Fibroblast of peridontal ligament (primary cell): ENCODE measurements around the gene OPHN1.
"Not testable (repeated sequence)": the region's sequence is repeated elsewhere in the genome, so short reads cannot be mapped to it uniquely, and the experiment has no call there.

Source experiments
- DNase-seq: peaks from one replicate; pipeline ENCODE4 v3.0.0-alpha.2; 2010; ENCODE audit errors: extremely low read depth

Gene OPHN1

DNA sequence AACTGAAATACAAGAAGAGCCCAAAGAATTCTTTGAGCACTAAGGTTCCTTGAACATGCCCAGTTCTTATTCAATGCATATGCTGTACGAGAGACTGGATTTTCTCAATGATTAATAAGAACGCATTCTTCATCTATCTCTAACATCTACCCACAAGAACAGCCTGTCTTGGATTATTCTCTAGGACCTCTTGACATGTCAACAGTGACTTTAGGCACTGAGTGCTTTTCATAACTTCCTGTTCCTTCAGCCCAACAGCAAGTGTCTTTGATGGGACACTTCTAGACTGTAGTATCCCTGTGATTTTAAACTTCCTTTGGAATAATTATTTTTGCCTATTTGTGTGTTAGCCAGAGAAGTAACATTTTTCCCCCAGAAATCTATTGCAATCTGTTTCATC is 69.3 kb downstream of the OPHN1 start:
- DNase-seq = no peak

DNA sequence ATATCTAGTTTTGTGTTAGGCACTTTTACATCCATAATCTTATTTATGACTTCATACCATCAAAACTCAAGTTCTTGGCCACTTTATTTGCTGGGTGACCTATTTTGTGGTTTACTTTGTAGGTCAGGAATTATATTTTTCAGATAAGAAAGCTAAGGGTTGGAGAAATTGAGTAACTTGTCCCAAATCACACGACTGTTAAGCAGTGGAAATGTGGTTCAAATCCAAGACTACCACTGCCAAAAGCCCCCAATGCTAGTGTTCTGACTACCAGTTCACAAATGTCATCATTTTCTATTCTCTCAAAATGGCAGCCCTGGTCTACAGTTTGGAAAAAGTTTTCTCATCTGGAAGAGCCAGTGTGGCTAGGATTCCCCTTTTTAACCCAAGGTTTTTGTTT is 74.6 kb downstream of the OPHN1 start:
- no peak for DNase-seq

GRCh38 chrX:68355629-68355920 is 77.7 kb downstream of the OPHN1 start:
- no peak for DNase-seq

- DNase-seq = no peak
Observed at GRCh38 chrX:68354879-68355628, 78.2 kb downstream of the OPHN1 start.

DNA sequence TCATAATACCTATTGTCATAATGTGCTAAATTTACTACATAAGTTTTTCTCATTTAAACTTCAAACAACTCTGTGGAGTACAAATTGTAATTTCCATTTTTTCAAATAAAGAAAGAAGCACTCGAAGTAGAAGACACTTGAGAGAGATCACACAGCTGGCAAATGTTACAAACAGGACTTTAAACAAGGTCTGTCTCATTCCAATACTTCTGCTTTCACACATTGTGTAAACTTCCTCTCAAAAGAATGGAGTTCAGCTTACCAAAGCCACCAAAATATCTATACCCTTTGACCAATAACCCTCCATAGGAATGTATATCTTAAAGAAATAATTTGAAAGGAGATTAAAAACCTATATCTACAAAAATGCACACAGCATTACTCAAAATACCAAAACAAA is 88.3 kb downstream of the OPHN1 start:
- DNase-seq = no peak

DNA sequence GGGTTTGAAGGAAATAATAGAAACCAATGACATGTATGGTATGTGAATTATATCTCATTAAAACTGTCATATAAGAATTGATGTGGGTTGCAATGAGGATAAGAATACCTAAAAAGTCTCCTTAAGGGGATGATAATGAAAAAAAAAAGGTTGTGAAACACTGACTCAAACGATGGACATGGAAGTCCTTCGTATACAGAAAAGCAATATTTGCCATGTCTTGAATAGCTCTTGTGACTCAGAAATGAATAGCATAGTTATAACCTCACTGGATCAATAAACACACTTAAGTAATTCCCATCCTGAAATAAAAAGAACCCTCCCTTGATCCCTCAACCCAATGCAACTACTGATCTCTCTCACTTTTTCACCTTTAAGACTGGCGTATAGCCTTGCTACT is 89.7 kb downstream of the OPHN1 start:
- peak; percentile 17 for DNase-seq

- DNase-seq = peak; percentile 45
Observed at GRCh38 chrX:68332201-68332731, 101.0 kb downstream of the OPHN1 start.

GRCh38 chrX:68326841-68327240 is 106.5 kb downstream of the OPHN1 start:
- DNase-seq = not testable (repeated sequence)

DNA sequence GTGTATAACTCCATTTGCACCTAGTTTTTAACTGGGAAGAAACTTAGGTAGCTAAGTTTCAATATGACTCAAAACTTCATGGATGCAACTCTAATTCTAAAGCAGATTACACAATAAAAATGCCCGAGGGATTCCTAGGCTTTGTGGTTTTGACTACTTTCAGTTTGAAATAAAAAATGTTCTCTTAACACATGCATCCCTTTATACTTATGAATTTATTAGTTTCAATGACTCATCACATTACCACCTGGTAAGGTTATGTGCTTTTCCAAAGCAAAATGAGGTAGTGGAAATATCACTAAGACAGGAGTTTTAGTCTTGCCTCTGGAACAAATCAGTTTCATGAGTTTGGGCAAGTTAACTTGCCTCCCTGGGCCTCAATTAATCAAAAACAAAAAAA is 125.5 kb downstream of the OPHN1 start:
- peak; percentile 80 for DNase-seq

GRCh38 chrX:68304602-68305001 is 128.7 kb downstream of the OPHN1 start:
- no peak for DNase-seq

GRCh38 chrX:68299898-68300297 is 133.4 kb downstream of the OPHN1 start:
- peak; percentile 21 for DNase-seq

DNA sequence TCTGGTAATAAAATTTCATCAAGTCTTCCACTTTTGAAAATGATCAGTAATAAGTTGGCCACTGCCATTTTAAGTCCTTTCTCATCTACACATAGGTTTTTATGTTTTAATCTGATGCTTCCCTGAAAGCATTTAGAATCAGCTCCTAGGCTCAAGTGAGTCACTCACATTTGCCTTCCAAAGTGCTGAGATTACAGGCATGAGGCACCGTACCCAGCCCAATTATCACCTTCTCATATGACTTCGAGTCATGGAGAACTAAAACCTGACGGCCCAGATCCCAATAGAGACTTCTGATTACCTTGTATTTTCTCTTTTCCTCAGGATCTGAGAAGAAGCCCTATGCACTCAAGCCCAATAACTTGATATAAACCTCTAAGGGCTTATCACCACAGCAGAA is 140.8 kb downstream of the OPHN1 start:
- DNase-seq = no peak

DNA sequence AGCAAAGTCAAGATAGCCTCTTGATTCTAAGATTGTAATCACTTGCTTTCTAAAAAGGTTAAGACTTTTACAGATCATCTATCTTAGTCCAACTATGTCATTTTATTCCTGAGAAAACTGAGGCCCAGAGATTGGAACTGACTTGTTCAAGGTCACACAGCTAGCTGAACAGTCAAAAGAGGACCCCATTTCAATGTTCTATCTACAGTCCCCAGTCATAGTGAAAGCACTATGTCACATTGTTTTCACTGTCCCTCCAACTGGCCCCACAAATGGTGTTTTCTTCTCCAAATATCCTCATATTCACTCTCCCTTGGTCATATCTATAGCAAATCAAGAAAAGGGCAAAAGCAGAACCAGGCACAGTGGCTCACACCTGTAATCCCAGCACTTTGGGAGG is 145.2 kb downstream of the OPHN1 start:
- no peak for DNase-seq

DNA sequence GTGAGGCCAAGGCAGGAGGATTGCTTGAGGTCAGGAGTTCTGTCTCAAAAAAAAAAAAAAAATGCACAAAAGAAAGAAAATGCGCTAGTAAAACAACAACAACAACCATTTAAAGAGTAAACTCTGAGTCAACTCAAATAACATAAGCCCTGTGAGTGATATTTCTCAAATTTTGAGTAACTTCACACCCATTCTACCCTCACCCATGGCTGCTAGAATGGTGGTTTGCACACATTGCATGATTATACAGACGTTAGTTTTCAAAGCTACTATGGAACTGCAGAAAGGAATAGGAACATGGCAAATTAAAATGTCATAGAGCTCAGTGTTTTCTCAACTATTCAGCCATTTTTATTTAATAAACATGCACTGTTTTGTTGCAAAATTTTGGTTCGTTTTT is 145.9 kb downstream of the OPHN1 start:
- no peak for DNase-seq

DNA sequence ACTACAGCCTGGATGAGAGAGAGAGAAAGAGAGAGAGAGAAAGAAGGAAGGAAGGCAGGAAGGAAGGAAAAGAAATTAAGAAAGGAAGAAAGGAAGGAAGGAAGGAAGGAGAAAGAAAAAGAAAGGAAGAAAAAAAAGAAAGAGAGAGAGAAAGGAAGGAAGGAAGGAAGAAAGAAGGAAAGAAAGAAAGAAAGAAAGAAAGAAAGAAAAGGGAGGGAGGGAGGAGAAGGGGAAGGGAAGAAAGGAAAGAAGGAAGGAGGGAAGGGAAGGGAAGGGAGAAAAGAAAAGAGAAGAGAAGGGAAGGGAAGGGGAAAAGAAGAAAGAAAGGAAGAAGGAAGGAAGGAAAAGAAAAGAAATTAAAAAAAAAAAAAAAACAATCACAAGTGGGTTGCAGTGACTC is 146.3 kb downstream of the OPHN1 start:
- no peak for DNase-seq

DNA sequence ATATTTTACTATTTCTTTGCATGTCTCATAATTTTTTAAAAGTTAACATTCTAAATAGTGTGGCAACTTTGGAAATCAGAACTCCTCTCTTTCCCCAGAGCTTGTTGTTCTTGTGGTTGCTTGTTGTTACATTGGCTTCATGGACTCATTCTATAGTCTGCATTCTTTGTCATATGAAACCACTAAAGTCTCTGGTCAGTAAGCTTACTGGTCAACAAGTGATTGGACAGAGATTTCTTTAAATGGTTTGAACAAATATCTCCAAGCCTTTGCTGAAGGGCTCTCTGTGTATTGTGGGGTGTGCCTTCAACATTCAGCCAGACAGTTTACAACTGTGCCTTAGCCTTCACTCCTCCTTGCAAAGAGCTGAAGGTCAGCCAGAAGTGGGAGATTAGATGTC is 147.2 kb downstream of the OPHN1 start:
- DNase-seq = peak; percentile 11

GRCh38 chrX:68284281-68284904 is 148.9 kb downstream of the OPHN1 start:
- no peak for DNase-seq

GRCh38 chrX:68273887-68274286 is 159.4 kb downstream of the OPHN1 start:
- DNase-seq = no peak

- DNase-seq = not testable (repeated sequence)
Observed at GRCh38 chrX:68264793-68265192, 168.5 kb downstream of the OPHN1 start.

DNA sequence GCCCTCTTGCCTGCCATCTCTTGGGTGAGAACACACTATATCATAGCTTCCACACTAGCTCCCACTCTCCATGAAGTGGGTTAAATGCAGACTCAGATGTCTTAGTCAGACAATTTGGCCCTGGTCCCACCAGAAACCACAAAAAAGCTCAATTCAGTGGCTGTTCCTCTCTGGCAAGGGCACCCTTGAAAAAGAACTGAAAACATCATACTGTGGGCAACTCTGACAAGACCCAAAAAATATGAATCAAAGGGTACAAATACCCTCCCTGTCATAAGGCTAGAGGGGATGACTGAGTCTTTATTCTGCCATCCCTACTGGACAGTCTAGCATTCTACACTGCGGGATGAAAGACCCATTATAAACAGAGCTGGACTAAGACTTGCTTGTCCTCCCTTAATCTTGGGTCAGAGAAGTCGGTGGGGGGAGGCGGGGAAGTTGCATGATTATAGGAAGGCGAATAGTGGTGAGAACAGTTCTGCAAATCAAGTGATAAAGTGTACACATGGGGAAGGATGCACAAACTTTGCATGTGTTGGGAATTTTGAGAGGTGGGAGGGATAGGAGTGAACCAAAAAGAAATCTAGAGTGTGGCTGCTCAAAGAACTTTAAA is 172.1 kb downstream of the OPHN1 start:
- peak; percentile 20 for DNase-seq

GRCh38 chrX:68256990-68257389 is 176.3 kb downstream of the OPHN1 start:
- DNase-seq = no peak

DNA sequence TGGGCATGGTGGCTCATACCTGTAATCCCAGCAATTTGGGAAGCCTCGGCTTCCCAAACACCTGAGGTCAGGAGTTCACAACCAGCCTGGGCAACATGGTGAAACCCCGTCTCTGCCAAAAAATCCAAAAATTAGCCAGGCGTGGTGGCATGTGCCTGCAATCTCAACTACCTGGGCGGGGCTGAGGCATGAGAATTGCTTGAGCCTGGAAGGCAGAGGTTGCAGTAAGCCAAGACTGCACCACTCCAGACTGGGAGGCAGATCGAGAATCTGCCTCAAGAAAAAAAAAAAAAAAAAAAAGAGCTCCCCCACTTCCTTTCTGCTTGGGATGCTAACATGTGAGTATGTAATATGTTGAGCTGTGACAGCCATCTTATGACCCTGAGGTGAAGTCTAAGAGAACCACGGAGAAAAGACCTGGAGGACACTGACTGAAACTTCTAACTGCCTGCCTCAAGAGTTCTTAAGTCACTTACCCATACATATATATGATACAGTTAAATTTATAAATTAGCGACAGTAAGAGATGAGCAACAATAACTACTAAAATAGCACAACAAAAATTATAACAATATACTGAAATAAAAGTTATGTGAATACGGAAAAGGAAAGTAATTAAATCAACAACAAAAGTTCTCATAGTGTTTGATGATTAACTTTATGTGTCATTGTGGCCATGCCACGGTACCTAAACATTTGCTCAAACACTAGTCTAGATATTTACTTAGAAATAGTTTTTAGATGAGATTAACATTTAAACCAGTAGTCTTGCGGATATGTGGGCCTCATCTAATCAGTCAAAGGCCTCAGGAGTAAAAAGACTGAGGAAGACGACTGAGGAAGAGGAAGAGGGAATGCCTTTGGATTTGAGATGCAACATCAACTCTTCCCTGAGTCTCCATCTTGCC is 178.3 kb downstream of the OPHN1 start:
- no peak for DNase-seq
